DND-41 (cell line): Measurements from ENCODE around the gene AQP5.

Source experiments
- ATAC-seq: fragments of 200-7000 bp; cut with Tn5 transposase; 3 replicates; pipeline ENCODE4 v1.9.1; 2021; ENCODE audit warnings: low read depth; ENCODE audit not compliant: insufficient read depth
- DNase-seq: peaks from one replicate; pipeline ENCODE4 v3.0.0-alpha.2; 2020
- H2AFZ ChIP-seq: 2 replicates; pipeline ENCODE4 v1.6.0; 2012; ENCODE audit warnings: low read depth, low read length
- H3K27ac ChIP-seq: 2 replicates; pipeline ENCODE4 v1.5.1; 2012; ENCODE audit warnings: low read length, inconsistent platforms
- H3K27me3 ChIP-seq: fragments of 200-600 bp; sonication (generic); 2 replicates; pipeline ENCODE4 v1.6.0; 2012; ENCODE audit warnings: low read length, mild to moderate bottlenecking, inconsistent platforms; ENCODE audit not compliant: insufficient read depth, poor library complexity
- H3K36me3 ChIP-seq: 2 replicates; pipeline ENCODE4 v1.5.1; 2012; ENCODE audit warnings: low read length, inconsistent platforms; ENCODE audit not compliant: insufficient read depth
- H3K4me1 ChIP-seq: 2 replicates; pipeline ENCODE4 v1.5.1; 2012; ENCODE audit warnings: mild to moderate bottlenecking, low read length; ENCODE audit not compliant: insufficient read depth
- H3K4me2 ChIP-seq: 2 replicates; pipeline ENCODE4 v1.6.0; 2012; ENCODE audit warnings: mild to moderate bottlenecking, moderate library complexity, low read length, inconsistent platforms; ENCODE audit not compliant: insufficient read depth
- H3K4me3 ChIP-seq, 2 experiments: fragments of 200-600 bp in 1 of 2; shearing (Covaris generic) in 1 of 2; 2 replicates each; pipeline ENCODE4 v1.5.1; 2012 to 2016; ENCODE audit warnings: inconsistent platforms in 2 of 2, low read length in 2 of 2, mild to moderate bottlenecking in 2 of 2, low read depth in 1 of 2, moderate library complexity in 1 of 2
- H3K79me2 ChIP-seq: 2 replicates; pipeline ENCODE4 v1.6.0; 2012; ENCODE audit warnings: low read length, inconsistent platforms; ENCODE audit not compliant: insufficient read depth
- H3K9ac ChIP-seq: 2 replicates; pipeline ENCODE4 v1.6.0; 2012; ENCODE audit warnings: low read depth, mild to moderate bottlenecking, inconsistent platforms, low read length, moderate library complexity
- H3K9me3 ChIP-seq: 2 replicates; pipeline ENCODE4 v1.5.1; 2012; ENCODE audit warnings: low read length, moderate library complexity, mild to moderate bottlenecking, inconsistent platforms; ENCODE audit not compliant: insufficient read depth, severe bottlenecking
- H4K20me1 ChIP-seq: 2 replicates; pipeline ENCODE4 v1.6.0; 2012; ENCODE audit warnings: low read length; ENCODE audit not compliant: insufficient read depth
- CTCF ChIP-seq: IDR thresholded peaks from 2 replicates; pipeline ENCODE4 v1.5.1; 2012; ENCODE audit warnings: borderline replicate concordance, low read length, moderate library complexity, mild to moderate bottlenecking; ENCODE audit not compliant: poor library complexity, severe bottlenecking; ENCODE audit errors: extremely low read depth
- EZH2 ChIP-seq: IDR thresholded peaks from 3 replicates; pipeline ENCODE4 v1.6.1; 2012; ENCODE audit warnings: borderline replicate concordance, low read depth, mild to moderate bottlenecking, moderate library complexity, low read length, inconsistent platforms; ENCODE audit not compliant: severe bottlenecking

AQP5 gene

DNA sequence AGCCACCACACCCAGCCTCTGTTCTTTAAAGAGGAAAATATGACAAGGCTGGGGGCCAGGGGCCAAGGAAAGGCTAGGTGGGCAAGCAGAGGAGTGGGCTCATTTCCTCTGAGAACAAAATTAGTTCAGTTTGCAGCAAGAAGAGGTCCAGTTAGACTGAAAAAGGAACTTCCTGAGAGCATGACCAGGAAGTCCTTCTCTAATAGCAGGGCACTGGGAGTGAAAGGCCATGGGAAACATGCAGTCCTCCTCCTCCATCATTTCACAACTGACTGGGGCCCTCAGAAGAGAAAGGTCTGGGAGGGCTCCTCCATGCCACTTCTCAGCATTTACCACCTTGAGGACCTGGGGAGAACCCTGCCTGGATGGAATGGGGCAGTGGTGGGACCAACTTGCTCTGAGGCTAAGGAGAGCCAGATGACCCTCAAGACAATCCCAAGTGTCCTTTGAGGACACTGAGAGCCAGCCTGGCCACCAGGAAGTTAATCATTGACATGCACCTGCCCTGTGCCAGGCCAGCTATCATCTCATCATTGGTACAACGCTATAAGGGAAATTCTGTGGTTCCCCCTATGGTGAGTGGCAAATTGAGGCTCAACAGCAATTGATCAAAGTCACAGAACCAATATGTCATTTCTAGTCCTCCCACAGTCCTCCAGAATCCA lies 9.1 kb upstream of the AQP5 start:
- H3K27ac ChIP-seq, result no peak overlapping the region
- TF ChIP-seq CTCF (no peak), EZH2 (no peak)
- no peaks in the 10 kb centered on the region for H4K20me1 ChIP-seq
- H3K4me2 ChIP-seq, result no peak overlapping the region
- no peaks in the 10 kb centered on the region for H3K27me3 ChIP-seq
- ATAC-seq (no peak), DNase-seq (no peak)
- no peaks in the 10 kb centered on the region for H3K4me1 ChIP-seq
- no peak overlapping the region for H2AFZ ChIP-seq
- H3K79me2 ChIP-seq, result no peaks in the 10 kb centered on the region
- no peak overlapping the region for H3K9ac ChIP-seq
- H3K36me3 ChIP-seq, result no peaks in the 10 kb centered on the region
- no peak overlapping the region for H3K4me3 ChIP-seq
- no peaks in the 10 kb centered on the region for H3K9me3 ChIP-seq

DNA sequence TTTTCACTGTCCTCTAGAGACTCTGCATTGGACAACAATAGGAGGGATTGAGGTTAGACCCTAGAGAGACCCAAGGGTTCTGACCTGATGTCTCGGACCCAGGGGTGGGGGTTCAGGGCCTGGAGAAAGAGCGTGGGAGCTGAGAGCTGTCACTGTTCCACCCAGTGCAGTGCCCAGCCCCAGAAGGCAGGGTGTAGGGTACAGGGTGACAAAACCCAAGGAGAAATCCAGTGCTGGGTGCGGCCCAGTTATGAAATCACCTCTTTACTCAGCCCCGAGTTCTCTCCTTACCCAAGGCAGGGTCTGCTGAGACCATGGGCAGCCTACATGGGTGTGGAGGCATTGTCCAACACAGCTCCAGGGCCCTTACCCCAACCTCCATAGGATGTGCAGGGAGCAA lies 8.5 kb upstream of the AQP5 start:
- no peak overlapping the region for H3K9ac ChIP-seq
- DNase-seq (no peak), ATAC-seq (no peak)
- H3K4me2 ChIP-seq, result no peak overlapping the region
- H3K4me3 ChIP-seq, result no peak overlapping the region
- H2AFZ ChIP-seq, result no peak overlapping the region
- H4K20me1 ChIP-seq, result no peaks in the 10 kb centered on the region
- no peaks in the 10 kb centered on the region for H3K79me2 ChIP-seq
- no peaks in the 10 kb centered on the region for H3K9me3 ChIP-seq
- no peak overlapping the region for H3K27ac ChIP-seq
- TF ChIP-seq CTCF (no peak), EZH2 (no peak)
- no peaks in the 10 kb centered on the region for H3K4me1 ChIP-seq
- H3K27me3 ChIP-seq, result no peaks in the 10 kb centered on the region
- H3K36me3 ChIP-seq, result no peaks in the 10 kb centered on the region

GRCh38 chr12:49953961-49954846 lies 7.5 kb upstream of the AQP5 start:
- Histone ChIP-seq H3K27ac (no peak overlapping the region), H3K4me1 (no peaks in the 10 kb centered on the region), H3K9ac (no peak overlapping the region), H3K4me3 (no peak overlapping the region), H3K36me3 (no peaks in the 10 kb centered on the region), H2AFZ (no peak overlapping the region), H4K20me1 (no peaks in the 10 kb centered on the region), H3K4me2 (no peak overlapping the region), H3K27me3 (no peaks in the 10 kb centered on the region), H3K9me3 (no peaks in the 10 kb centered on the region), H3K79me2 (no peaks in the 10 kb centered on the region)
- TF ChIP-seq EZH2 (no peak), CTCF (no peak)
- DNase-seq, result no peak
- no peak for ATAC-seq
